GM18951 (cell line): ENCODE results near the gene G6PC2.

ENCODE experiments used
- POLR2A ChIP-seq: IDR thresholded peaks from 4 replicates; pipeline ENCODE4 v1.6.1; 2011; ENCODE audit warnings: mild to moderate bottlenecking; ENCODE audit not compliant: insufficient read length, insufficient read depth; ENCODE audit errors: extremely low read depth
- in situ Hi-C: fragments of 300-500 bp; cut with MboI; formaldehyde crosslinking; loops from one replicate; pipeline ENCODE4 v1.12.0; 2022; ENCODE audit warnings: low sequenced_read_pairs, mixed read lengths, inconsistent platforms; ENCODE audit not compliant: unreplicated experiment

G6PC2 gene

GRCh38 chr2:168892327-168892726 lies 8.8 kb upstream of the G6PC2 start:
- TF ChIP-seq POLR2A: no peak
- in situ Hi-C loops: no loop called here

GRCh38 chr2:168894101-168894500 lies 7.0 kb upstream of the G6PC2 start:
- in situ Hi-C loops: no loop called here
- TF ChIP-seq POLR2A: no peak

- TF ChIP-seq POLR2A: no peak
- in situ Hi-C loops: no loop called here
Observed at GRCh38 chr2:168894720-168895119, 6.4 kb upstream of the G6PC2 start.

GRCh38 chr2:168895771-168896170 lies 5.3 kb upstream of the G6PC2 start:
- no peak for TF ChIP-seq POLR2A
- in situ Hi-C loops: no loop called here

GRCh38 chr2:168896783-168897182 lies 4.3 kb upstream of the G6PC2 start:
- in situ Hi-C loops: no loop called here
- no peak for TF ChIP-seq POLR2A

GRCh38 chr2:168897449-168897848 lies 3.6 kb upstream of the G6PC2 start:
- TF ChIP-seq POLR2A: no peak
- in situ Hi-C loops: no loop called here

- TF ChIP-seq POLR2A: no peak
- in situ Hi-C loops: no loop called here
Observed at GRCh38 chr2:168903888-168904287, 2.8 kb downstream of the G6PC2 start.

GRCh38 chr2:168904358-168904757 lies 3.3 kb downstream of the G6PC2 start:
- no peak for TF ChIP-seq POLR2A
- in situ Hi-C loops: no loop called here

GRCh38 chr2:168907940-168908662 lies 7.0 kb downstream of the G6PC2 start:
- TF ChIP-seq POLR2A: no peak

GRCh38 chr2:168910330-168910729 lies 9.2 kb downstream of the G6PC2 start:
- no peak for TF ChIP-seq POLR2A
- in situ Hi-C loops: loop anchor here (10.0 kb wide), 1 partner anchor 566 kb away; no protein-coding TSS in a partner anchor

More at GRCh38 chr2:168907940-168908662, 7.0 kb downstream of the G6PC2 start:
- in situ Hi-C loops: no loop called here

- TF ChIP-seq POLR2A: no peak
- in situ Hi-C loops: loop anchor here (10.0 kb wide), 1 partner anchor 568 kb away; no protein-coding TSS in a partner anchor
Observed at GRCh38 chr2:168912466-168912865, 11.4 kb downstream of the G6PC2 start.

GRCh38 chr2:168912901-168913369 lies 11.8 kb downstream of the G6PC2 start:
- in situ Hi-C loops: loop anchor here (10.0 kb wide), 1 partner anchor 568 kb away; no protein-coding TSS in a partner anchor

GRCh38 chr2:168913495-168913894 lies 12.4 kb downstream of the G6PC2 start:
- TF ChIP-seq POLR2A: no peak
- in situ Hi-C loops: loop anchor here (10.0 kb wide), 1 partner anchor 569 kb away; no protein-coding TSS in a partner anchor

More at GRCh38 chr2:168912901-168913369, 11.8 kb downstream of the G6PC2 start:
- no peak for TF ChIP-seq POLR2A
